Measurements from ENCODE around the gene PROS1. TPM values are rescaled to one million over a fixed set of nuclear protein-coding genes. Genes with fewer than 3 reads are reported as not detected.
A peak's percentile ranks its signal among the peaks of the same experiment; 100 is the strongest.
"Not testable (repeated sequence)": the region's sequence is repeated elsewhere in the genome, so short reads cannot be mapped to it uniquely, and the experiment has no call there.

The PROS1 gene
- total RNA-seq, 1 donor, result 97.4 TPM

GRCh38 chr3:93962798-93963197 lies 10.9 kb downstream of the PROS1 start:
- Histone ChIP-seq H3K9me3 (ENCODE audit: low read depth, low read length) (no peaks in the 10 kb centered on the region), H3K27me3 (ENCODE audit: insufficient read depth, low read length) (no peaks in the 10 kb centered on the region), H3K27ac (ENCODE audit: low read depth, low read length) (no peak overlapping the region), H4K20me1 (ENCODE audit: insufficient read depth, low read length) (no peaks in the 10 kb centered on the region), H3K79me2 (ENCODE audit: insufficient read depth, low read length) (peaks cover 6% of the 10 kb centered on the region), H3K4me1 (ENCODE audit: insufficient read depth, low read length) (no peaks in the 10 kb centered on the region), H3K36me3 (ENCODE audit: insufficient read depth, low read length) (no peaks in the 10 kb centered on the region), H3K4me3 (ENCODE audit: insufficient read depth, low read length) (no peak overlapping the region), H2AFZ (ENCODE audit: low read length) (no peak overlapping the region), H3K4me2 (ENCODE audit: insufficient read depth, low read length) (no peak overlapping the region)
- DNase-seq (ENCODE audit: insufficient read length, low spot score, missing footprints), result no peak
- no peak for TF ChIP-seq CTCF (IDR thresholded peaks at IDR 0.05; ENCODE audit: extremely low read depth, low read depth, low read length)

GRCh38 chr3:93961489-93961888 lies 12.2 kb downstream of the PROS1 start:
- Histone ChIP-seq H4K20me1 (ENCODE audit: insufficient read depth, low read length) (no peaks in the 10 kb centered on the region), H2AFZ (ENCODE audit: low read length) (no peak overlapping the region), H3K27ac (ENCODE audit: low read depth, low read length) (no peak overlapping the region), H3K27me3 (ENCODE audit: insufficient read depth, low read length) (no peaks in the 10 kb centered on the region), H3K9me3 (ENCODE audit: low read depth, low read length) (no peaks in the 10 kb centered on the region), H3K36me3 (ENCODE audit: insufficient read depth, low read length) (no peaks in the 10 kb centered on the region), H3K79me2 (ENCODE audit: insufficient read depth, low read length) (no peaks in the 10 kb centered on the region), H3K4me2 (ENCODE audit: insufficient read depth, low read length) (no peak overlapping the region), H3K4me3 (ENCODE audit: insufficient read depth, low read length) (no peak overlapping the region), H3K4me1 (ENCODE audit: insufficient read depth, low read length) (no peaks in the 10 kb centered on the region)
- TF ChIP-seq CTCF (IDR thresholded peaks at IDR 0.05; ENCODE audit: extremely low read depth, low read depth, low read length), result no peak
- DNase-seq (ENCODE audit: insufficient read length, low spot score, missing footprints), result peak; percentile 4

- Histone ChIP-seq H3K27ac (ENCODE audit: low read depth, low read length) (no peak overlapping the region), H3K36me3 (ENCODE audit: insufficient read depth, low read length) (no peaks in the 10 kb centered on the region), H3K4me3 (ENCODE audit: insufficient read depth, low read length) (no peak overlapping the region), H3K27me3 (ENCODE audit: insufficient read depth, low read length) (no peaks in the 10 kb centered on the region), H4K20me1 (ENCODE audit: insufficient read depth, low read length) (no peaks in the 10 kb centered on the region), H3K79me2 (ENCODE audit: insufficient read depth, low read length) (no peaks in the 10 kb centered on the region), H3K9me3 (ENCODE audit: low read depth, low read length) (no peaks in the 10 kb centered on the region), H3K4me1 (ENCODE audit: insufficient read depth, low read length) (no peaks in the 10 kb centered on the region), H2AFZ (ENCODE audit: low read length) (no peak overlapping the region), H3K4me2 (ENCODE audit: insufficient read depth, low read length) (no peak overlapping the region)
- peak; percentile 53 for DNase-seq (ENCODE audit: insufficient read length, low spot score, missing footprints)
- no peak for TF ChIP-seq CTCF (IDR thresholded peaks at IDR 0.05; ENCODE audit: extremely low read depth, low read depth, low read length)
These were observed 12.7 kb downstream of the PROS1 start for GRCh38 chr3:93961026-93961425.

- H3K79me2 ChIP-seq (ENCODE audit: insufficient read depth, low read length); H3K4me3 ChIP-seq (ENCODE audit: insufficient read depth, low read length); H3K36me3 ChIP-seq (ENCODE audit: insufficient read depth, low read length); H3K27me3 ChIP-seq (ENCODE audit: insufficient read depth, low read length); H3K4me2 ChIP-seq (ENCODE audit: insufficient read depth, low read length); H3K4me1 ChIP-seq (ENCODE audit: insufficient read depth, low read length); H3K27ac ChIP-seq (ENCODE audit: low read depth, low read length); H4K20me1 ChIP-seq (ENCODE audit: insufficient read depth, low read length); H3K9me3 ChIP-seq (ENCODE audit: low read depth, low read length); DNase-seq (ENCODE audit: insufficient read length, low spot score, missing footprints); H2AFZ ChIP-seq (ENCODE audit: low read length): not testable (repeated sequence)
These were observed 23.7 kb downstream of the PROS1 start for GRCh38 chr3:93949958-93950357.

GRCh38 chr3:93937485-93937884 lies 36.2 kb downstream of the PROS1 start:
- H3K79me2 ChIP-seq (ENCODE audit: insufficient read depth, low read length); DNase-seq (ENCODE audit: insufficient read length, low spot score, missing footprints); H3K4me3 ChIP-seq (ENCODE audit: insufficient read depth, low read length): not testable (repeated sequence)

More at GRCh38 chr3:93937485-93937884, 36.2 kb downstream of the PROS1 start:
- H4K20me1 ChIP-seq (ENCODE audit: insufficient read depth, low read length); H3K27ac ChIP-seq (ENCODE audit: low read depth, low read length); H2AFZ ChIP-seq (ENCODE audit: low read length); H3K4me1 ChIP-seq (ENCODE audit: insufficient read depth, low read length); H3K36me3 ChIP-seq (ENCODE audit: insufficient read depth, low read length); H3K27me3 ChIP-seq (ENCODE audit: insufficient read depth, low read length); H3K4me2 ChIP-seq (ENCODE audit: insufficient read depth, low read length); H3K9me3 ChIP-seq (ENCODE audit: low read depth, low read length): not testable (repeated sequence)
